Measurements from ENCODE around the gene CPSF2. TPM values are rescaled to one million over a fixed set of nuclear protein-coding genes. Genes with fewer than 3 reads are reported as not detected.

CPSF2 gene
- total RNA-seq, 2 experiments from 2014 or later, result 40.0 to 91.9 TPM

DNA sequence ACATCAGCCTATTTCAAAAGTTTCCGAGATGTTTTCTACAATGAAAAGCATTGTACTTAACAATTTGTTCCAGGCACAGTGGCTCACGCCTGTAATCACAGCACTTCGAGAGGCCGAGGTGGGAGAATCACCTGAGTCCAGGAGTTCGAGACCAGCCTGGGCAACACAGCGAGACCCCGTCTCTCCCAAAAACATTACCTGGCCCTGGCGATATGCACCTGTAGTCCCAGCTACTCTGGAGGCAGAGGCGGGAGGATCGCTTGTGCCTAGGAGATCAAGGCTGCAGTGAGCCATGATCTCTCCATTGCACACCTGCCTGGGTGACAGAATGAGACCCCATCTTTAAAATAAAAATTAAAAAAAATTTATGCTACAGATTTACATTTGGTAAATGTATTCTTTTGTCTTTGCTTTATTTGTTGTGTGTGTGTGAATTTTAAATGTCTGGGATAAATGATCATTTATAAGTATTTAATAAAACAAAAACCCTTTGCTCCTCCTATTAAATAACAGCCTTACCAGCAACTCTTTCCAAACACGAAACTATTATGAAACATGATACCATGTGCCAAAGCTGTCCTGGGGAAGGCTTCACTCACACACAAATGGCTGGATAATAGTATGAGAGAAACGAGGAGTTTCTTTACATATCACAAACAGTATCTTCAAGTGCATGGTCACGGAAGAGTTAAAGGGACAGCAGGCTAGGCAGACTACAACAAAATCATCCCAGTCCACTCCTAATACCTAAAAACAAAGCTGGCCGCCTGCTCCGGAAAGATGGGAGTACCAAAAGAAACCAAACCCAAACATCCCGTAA is 16.5 kb upstream of the CPSF2 start:
- ChIA-PET POLR2A (interaction anchor here (1.9 to 3.1 kb wide), 2 partner anchors 17 to 66 kb away, joined by 10 to 22 read pairs; partner anchors contain the start of genes CPSF2, NDUFB1 and TRIP11), CTCF (ENCODE audit: unreplicated experiment) (interaction anchor here (1.0 kb wide), 1 partner anchor 11 kb away, joined by 3 read pairs; no protein-coding TSS in a partner anchor)
- Histone ChIP-seq H3K79me2 (ENCODE audit: insufficient read depth, low read depth, low read length) (peaks cover 50% of the 10 kb centered on the region), H3K9me3 (ENCODE audit: low read length) (no peaks in the 10 kb centered on the region), H3K4me1 (ENCODE audit: insufficient read depth, low read length, poor library complexity, severe bottlenecking) (peaks cover 36% of the 10 kb centered on the region), H4K20me1 (ENCODE audit: insufficient read depth, low read length) (no peaks in the 10 kb centered on the region), H3K4me3 (ENCODE audit: low read depth, low read length, poor library complexity, severe bottlenecking) (peak overlapping the region; percentile 75), H3K9me2 (ENCODE audit: insufficient read depth, low read length) (no peaks in the 10 kb centered on the region), H3K4me2 (ENCODE audit: low read length) (peak overlapping the region; percentile 82), H3K27ac (ENCODE audit: low read depth, low read length, poor library complexity, severe bottlenecking) (peak overlapping the region; percentile 40), H3K36me3 (ENCODE audit: insufficient read depth, low read length) (no peaks in the 10 kb centered on the region), H2AFZ (ENCODE audit: low read length) (peak overlapping the region; percentile 74; the same call in 1 of the 2 replicates)
- intact Hi-C loops (cut with micrococcal nuclease; ENCODE audit: unreplicated experiment), result no loop called here
- DNase-seq (ENCODE audit: low spot score), result no peak
- TF ChIP-seq, protein P1, sequence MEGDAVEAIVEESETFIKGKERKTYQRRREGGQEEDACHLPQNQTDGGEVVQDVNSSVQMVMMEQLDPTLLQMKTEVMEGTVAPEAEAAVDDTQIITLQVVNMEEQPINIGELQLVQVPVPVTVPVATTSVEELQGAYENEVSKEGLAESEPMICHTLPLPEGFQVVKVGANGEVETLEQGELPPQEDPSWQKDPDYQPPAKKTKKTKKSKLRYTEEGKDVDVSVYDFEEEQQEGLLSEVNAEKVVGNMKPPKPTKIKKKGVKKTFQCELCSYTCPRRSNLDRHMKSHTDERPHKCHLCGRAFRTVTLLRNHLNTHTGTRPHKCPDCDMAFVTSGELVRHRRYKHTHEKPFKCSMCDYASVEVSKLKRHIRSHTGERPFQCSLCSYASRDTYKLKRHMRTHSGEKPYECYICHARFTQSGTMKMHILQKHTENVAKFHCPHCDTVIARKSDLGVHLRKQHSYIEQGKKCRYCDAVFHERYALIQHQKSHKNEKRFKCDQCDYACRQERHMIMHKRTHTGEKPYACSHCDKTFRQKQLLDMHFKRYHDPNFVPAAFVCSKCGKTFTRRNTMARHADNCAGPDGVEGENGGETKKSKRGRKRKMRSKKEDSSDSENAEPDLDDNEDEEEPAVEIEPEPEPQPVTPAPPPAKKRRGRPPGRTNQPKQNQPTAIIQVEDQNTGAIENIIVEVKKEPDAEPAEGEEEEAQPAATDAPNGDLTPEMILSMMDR (conservative IDR thresholded peaks at IDR 0.05; ENCODE audit: low read length), result no peak
- TF ChIP-seq EZH2phosphoT487 (IDR thresholded peaks at IDR 0.05; ENCODE audit: borderline replicate concordance, low read depth, low read length), result no peak
- BruUV-seq (replicated peaks), result TSS peak; percentile 81

DNA sequence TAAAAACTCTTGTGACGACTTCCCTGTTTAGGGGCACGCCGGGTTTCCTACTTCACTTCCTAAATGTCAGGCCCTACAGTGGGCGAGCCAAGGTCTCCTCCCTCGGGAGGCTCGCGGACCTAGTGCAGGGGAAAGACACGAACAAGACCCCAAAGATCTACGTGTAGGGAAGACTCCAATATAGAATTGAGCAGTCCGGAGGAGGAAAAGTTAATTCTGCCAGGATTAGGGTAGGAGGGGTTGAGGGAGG is 16.0 kb upstream of the CPSF2 start:
- Histone ChIP-seq H3K9me3 (ENCODE audit: low read length) (no peaks in the 10 kb centered on the region), H3K4me3 (ENCODE audit: low read depth, low read length, poor library complexity, severe bottlenecking) (peak overlapping the region; percentile 75), H3K9me2 (ENCODE audit: insufficient read depth, low read length) (no peaks in the 10 kb centered on the region), H3K4me2 (ENCODE audit: low read length) (peak overlapping the region; percentile 82), H3K4me1 (ENCODE audit: insufficient read depth, low read length, poor library complexity, severe bottlenecking) (peaks cover 36% of the 10 kb centered on the region), H4K20me1 (ENCODE audit: insufficient read depth, low read length) (no peaks in the 10 kb centered on the region), H2AFZ (ENCODE audit: low read length) (peak overlapping the region; percentile 74; the same call in 1 of the 2 replicates), H3K27ac (ENCODE audit: low read depth, low read length, poor library complexity, severe bottlenecking) (peak overlapping the region; percentile 40), H3K36me3 (ENCODE audit: insufficient read depth, low read length) (no peaks in the 10 kb centered on the region), H3K79me2 (ENCODE audit: insufficient read depth, low read depth, low read length) (peaks cover 45% of the 10 kb centered on the region)
- no peak for TF ChIP-seq EZH2phosphoT487 (IDR thresholded peaks at IDR 0.05; ENCODE audit: borderline replicate concordance, low read depth, low read length)
- TF ChIP-seq, protein P1 (conservative IDR thresholded peaks at IDR 0.05; ENCODE audit: low read length), result no peak
- CTCF ChIA-PET (ENCODE audit: unreplicated experiment), result interaction anchor here (1.0 to 1.4 kb wide), 2 partner anchors 11 to 16 kb away, joined by 3 to 7 read pairs; partner anchors contain the start of genes CPSF2 and NDUFB1
- POLR2A ChIA-PET, result interaction anchor here (1.0 to 3.1 kb wide), 4 partner anchors 14 to 88 kb away, joined by 4 to 22 read pairs (median 12); partner anchors contain the start of genes CPSF2, NDUFB1 and TRIP11
- DNase-seq (ENCODE audit: low spot score), result peak; percentile 43
- BruUV-seq (replicated peaks), result no TSS peak
- intact Hi-C loops (cut with micrococcal nuclease; ENCODE audit: unreplicated experiment), result loop anchor here (1.0 to 2.0 kb wide), 2 partner anchors 15 to 65 kb away; partner anchors contain the start of genes CPSF2, NDUFB1 and TRIP11
